Posterior cingulate gyrus (tissue), 11 donors: ENCODE data around the gene GNA12.
"Not testable (repeated sequence)": the region's sequence is repeated elsewhere in the genome, so short reads cannot be mapped to it uniquely, and the experiment has no call there.

ENCODE experiments used
- DNase-seq, 10 donors: peaks; one replicate each; pipeline versions ENCODE4 v3.0.0 to v3.0.0-alpha.2; 2020 to 2021; ENCODE audit warnings: mixed read lengths in 3 of 10
- intact Hi-C: fragments of 100-400 bp; cut with DNase I; formaldehyde crosslinking; loops from one replicate; pipeline ENCODE4 v1.15.1; 2023

The GNA12 gene

DNA sequence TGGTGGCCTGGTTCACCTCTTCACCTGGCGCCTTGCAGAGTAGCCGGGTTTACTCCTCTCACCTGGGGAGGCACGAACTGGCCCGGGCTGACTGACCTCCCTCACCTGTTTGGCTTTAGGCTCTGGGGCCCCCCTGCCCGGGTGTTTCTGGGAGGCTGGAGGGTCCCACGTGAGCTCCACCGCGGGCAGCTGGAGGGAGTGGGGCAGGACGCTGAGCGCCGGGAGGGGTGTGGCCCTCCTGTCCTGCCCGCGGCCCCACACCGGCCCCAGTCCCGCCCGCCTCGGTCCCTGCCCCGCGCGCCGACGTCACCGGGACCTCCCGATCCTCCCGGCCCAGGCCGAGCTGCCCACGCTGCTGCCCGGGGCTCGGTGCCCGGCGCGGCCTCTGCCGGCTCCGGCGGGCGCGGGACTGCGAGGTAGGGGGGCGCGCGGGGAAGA is 156.2 kb downstream of the GNA12 start, which contains the start of gene AMZ1:
AMZ1 (plus strand) TSS at position 322 of the 438 bp plus-strand sequence. CDS start 12,250 bp downstream, outside the sequence.
- intact Hi-C loops = loop anchor here (10.0 kb wide), 1 partner anchor 243 kb away; no protein-coding TSS in a partner anchor
- DNase-seq = peak in 3 of 10 donors; percentile 27 to 88 (median 79)

GRCh38 chr7:2687338-2687869 is 156.7 kb downstream of the GNA12 start:
- peak in 2 of 10 donors; percentile 57 to 85 for DNase-seq
- intact Hi-C loops = loop anchor here (10.0 kb wide), 1 partner anchor 243 kb away; no protein-coding TSS in a partner anchor

DNA sequence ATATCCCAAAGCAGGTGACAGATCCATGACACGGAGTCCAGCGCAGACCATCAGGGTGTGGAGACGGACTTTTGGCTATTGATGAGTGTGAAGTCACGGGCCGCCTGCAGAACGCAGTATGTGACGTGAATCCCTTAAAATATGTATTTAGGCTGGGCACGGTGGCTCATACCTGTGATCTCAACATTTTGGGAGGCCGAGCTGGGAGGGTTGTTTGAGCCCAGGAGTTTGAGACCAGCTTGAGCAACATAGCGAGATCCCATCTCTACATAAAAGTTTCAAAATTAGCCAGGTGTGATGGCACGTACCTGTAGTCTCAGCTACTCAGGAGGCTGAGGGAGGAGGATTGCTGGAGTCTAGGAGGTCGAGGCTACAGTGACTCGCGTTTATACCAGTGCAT is 158.0 kb downstream of the GNA12 start:
- DNase-seq = peak in 1 of 10 donors; percentile 57
- intact Hi-C loops = loop anchor here (10.0 kb wide), 1 partner anchor 241 kb away; no protein-coding TSS in a partner anchor

DNA sequence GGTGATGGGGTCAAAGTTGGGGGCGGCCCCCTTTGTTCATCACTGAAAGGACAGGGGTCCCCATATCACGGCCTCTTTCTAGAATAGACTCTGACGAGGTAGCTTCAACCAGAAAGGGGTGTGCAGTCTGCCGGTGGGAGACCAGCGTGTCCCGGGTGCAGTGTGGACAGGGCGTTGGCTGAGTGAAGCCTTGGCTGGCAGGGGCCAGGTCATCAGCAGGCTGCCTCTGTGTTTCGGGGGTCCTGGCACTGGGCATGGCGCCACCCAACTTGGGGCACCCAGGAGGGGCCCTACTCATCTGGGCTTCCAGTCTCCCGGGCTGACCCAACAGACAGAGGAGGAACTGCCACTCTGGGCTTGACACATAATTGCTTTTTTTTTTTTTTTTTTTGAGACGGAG is 159.6 kb downstream of the GNA12 start:
- DNase-seq = peak in 2 of 10 donors; percentile 50 to 82
- intact Hi-C loops = loop anchor here (5.0 to 10.0 kb wide), 2 partner anchors 117 to 240 kb away; no protein-coding TSS in a partner anchor

DNA sequence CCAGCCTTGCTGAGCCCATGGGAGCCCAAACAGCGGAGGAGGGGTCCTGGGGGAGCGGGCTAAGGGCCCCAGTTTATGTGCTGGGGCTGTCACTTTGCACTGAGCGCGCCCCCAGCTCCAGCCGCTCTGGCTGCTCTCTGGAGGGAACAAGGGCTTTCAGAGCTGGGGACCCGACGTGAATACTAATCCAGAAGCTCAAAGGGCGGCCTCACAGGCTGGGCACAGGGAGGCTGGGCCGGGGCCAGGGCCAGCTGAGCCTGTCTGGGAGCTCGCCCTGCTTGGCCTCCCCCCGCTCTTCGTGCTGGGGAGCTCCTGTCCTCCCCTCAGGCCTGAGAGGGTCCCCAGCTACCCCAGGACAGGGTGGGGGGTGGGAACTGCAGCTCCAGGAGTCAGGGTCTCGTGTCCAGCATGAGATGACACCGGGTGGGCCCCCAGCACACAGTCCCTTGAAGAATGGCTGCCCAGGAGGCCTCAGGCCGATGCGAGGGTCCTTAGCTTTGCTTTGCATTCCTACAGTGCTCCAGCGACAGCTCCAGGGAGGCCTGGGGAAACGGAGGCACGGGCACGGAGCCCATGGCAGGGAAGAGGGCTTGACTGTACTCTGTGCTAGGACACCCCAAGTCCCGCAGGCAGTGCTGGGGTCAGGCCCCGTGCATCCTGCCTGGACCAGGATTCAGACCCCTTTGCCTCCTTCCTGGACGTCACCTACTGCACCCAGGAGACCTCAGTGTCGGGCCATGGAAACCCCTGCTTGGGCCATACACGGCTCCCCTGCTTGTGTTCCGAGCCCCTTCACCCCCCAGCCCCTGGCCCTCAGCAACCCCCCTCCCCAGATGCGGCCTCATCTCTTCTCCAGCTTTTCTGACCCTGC is 161.9 kb downstream of the GNA12 start:
- intact Hi-C loops = loop anchor here (5.0 to 10.0 kb wide), 2 partner anchors 115 to 237 kb away; no protein-coding TSS in a partner anchor
- peak; percentile 84 to 99 (median 90) for DNase-seq

GRCh38 chr7:2680792-2681490 is 163.2 kb downstream of the GNA12 start:
- intact Hi-C loops = loop anchor here (5.0 to 10.0 kb wide), 2 partner anchors 114 to 236 kb away; no protein-coding TSS in a partner anchor
- peak; percentile 71 to 97 (median 89) for DNase-seq

- intact Hi-C loops = loop anchor here (5.0 to 10.0 kb wide), 2 partner anchors 113 to 235 kb away; no protein-coding TSS in a partner anchor
- DNase-seq = peak in 2 of 10 donors; percentile 69 to 79
These were observed 163.9 kb downstream of the GNA12 start for GRCh38 chr7:2680256-2680655.

DNA sequence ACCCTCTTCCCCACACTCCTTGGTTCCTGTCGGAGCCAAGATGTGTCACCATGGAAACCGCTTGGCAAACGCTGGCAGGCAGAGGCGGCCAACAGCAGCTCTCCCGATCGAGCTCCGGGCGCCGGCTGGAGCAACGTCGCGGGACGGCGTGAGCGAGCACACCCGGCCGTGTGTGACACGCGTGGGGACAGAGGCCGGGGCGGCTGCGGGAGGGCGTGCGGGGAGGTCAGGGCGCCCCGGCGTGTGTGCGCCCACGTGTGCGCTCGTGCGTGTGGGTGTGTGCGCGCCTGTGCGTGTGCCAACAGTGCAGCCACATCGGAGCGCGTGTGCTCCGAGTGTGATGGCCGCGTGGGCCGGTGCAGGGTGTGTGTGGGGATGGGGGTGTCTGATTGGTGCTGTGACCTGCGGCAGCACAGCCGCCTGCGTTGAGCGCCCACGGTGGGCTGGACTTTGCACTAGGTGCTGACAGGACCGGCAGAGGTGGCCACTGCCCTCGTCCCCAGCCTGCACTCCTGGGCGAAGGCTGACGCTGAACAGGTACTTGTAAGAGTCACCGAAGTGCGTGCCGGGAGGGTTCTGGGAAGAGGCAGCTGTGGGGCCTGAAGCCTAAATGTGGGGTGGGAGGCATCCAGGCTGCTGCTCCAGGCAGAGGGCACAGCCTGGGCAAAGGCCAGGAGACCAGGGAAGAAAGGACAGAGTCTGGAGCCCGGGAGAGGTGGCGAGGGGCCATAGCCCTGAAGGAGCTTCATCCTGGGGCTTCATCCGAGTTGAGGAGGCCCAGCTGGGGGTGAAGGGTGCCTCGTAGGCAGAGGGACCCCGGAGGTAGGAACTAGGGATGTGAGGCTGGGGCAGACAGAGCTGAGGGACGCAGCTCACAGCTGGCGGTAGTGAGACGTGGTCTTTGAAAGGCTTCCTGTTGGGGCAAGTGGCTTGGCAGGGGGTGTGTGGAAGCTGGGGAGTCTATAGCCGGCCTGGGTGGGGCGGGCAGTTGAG is 164.7 kb downstream of the GNA12 start:
- intact Hi-C loops = loop anchor here (5.0 to 10.0 kb wide), 2 partner anchors 112 to 235 kb away; no protein-coding TSS in a partner anchor
- DNase-seq = peak in 2 of 10 donors; percentile 75 to 87

GRCh38 chr7:2678454-2678853 is 165.7 kb downstream of the GNA12 start:
- peak in 1 of 10 donors; percentile 72 for DNase-seq
- intact Hi-C loops = not testable (repeated sequence)
